Sigmoid colon (tissue), 4 donors: ENCODE results near the gene EEF1E1.

Source experiments
- EP300 ChIP-seq, 4 donors: sonication (generic); formaldehyde crosslinking; IDR thresholded peaks; one replicate each; pipeline ENCODE4 v1.6.1; 2017; ENCODE audit warnings: antibody characterized with exemption in 4 of 4
- POLR2A ChIP-seq, 2 donors: fragments of 450-650 bp; IDR thresholded peaks; one replicate each; pipeline ENCODE4 v1.6.1; 2016; ENCODE audit warnings: antibody characterized with exemption in 2 of 2, mild to moderate bottlenecking in 2 of 2, moderate library complexity in 2 of 2
- POLR2AphosphoS5 ChIP-seq, 4 donors: sonication (generic); formaldehyde crosslinking; IDR thresholded peaks; one replicate each; pipeline ENCODE4 v1.6.1; 2017; ENCODE audit warnings: antibody characterized with exemption in 4 of 4
- TF ChIP-seq, protein P1 (sequence below), 4 experiments: fragments of 450-650 bp in 3 of 4; fragments of 200-600 bp in 1 of 4; IDR thresholded peaks; one replicate each; pipeline ENCODE4 v1.5.1; 2016 to 2019; ENCODE audit warnings: antibody characterized with exemption in 4 of 4, mild to moderate bottlenecking in 3 of 4, moderate library complexity in 2 of 4

DNA sequence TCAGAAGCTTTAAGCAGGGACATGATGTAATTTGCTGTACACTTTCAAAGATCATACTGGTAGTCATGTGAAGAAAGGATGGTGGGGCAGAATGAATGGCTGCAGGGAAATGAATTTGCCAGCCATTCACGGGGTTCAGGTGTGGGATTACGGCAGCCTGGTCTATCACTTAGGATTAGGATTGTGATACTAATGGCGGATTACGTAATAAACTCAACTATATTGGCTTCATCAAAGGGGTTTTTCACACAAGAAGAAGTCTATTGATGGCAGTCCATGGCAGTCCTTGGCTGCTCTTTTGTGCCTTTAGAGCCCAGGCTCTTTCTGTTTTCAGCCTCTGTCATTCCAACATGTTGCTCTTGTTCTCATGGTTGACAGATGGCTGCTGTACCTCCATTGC, 12.6 kb upstream of the EEF1E1 start:
- TF ChIP-seq, protein P1, sequence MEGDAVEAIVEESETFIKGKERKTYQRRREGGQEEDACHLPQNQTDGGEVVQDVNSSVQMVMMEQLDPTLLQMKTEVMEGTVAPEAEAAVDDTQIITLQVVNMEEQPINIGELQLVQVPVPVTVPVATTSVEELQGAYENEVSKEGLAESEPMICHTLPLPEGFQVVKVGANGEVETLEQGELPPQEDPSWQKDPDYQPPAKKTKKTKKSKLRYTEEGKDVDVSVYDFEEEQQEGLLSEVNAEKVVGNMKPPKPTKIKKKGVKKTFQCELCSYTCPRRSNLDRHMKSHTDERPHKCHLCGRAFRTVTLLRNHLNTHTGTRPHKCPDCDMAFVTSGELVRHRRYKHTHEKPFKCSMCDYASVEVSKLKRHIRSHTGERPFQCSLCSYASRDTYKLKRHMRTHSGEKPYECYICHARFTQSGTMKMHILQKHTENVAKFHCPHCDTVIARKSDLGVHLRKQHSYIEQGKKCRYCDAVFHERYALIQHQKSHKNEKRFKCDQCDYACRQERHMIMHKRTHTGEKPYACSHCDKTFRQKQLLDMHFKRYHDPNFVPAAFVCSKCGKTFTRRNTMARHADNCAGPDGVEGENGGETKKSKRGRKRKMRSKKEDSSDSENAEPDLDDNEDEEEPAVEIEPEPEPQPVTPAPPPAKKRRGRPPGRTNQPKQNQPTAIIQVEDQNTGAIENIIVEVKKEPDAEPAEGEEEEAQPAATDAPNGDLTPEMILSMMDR (IDR thresholded peaks at IDR 0.05), result no peak
- TF ChIP-seq POLR2A (IDR thresholded peaks at IDR 0.05), result no peak
- TF ChIP-seq EP300 (IDR thresholded peaks at IDR 0.05), result no peak
- TF ChIP-seq POLR2AphosphoS5 (IDR thresholded peaks at IDR 0.05), result no peak
